K562 (cell line): ENCODE measurements around the gene ZDHHC18. TPM values are rescaled to one million over a fixed set of nuclear protein-coding genes. Genes with fewer than 3 reads are reported as not detected.

Experiments used
- ATAC-seq: fragments of 200-7000 bp; cut with Tn5 transposase; 3 replicates; pipeline ENCODE4 v1.9.1; 2020; ENCODE audit warnings: moderate library complexity
- BruUV-seq: library from RNA; stranded (reverse); fragments of 400-500 nt; replicated peaks from 2 replicates; lab custom pipeline; 2021; lab: Mats Ljungman, UMichigan
- CTCF ChIA-PET: fragments of 300-600 bp; formaldehyde crosslinking; extraction: SDS; loops from one replicate; lab custom pipeline; 2021; ENCODE audit warnings: low intra/inter-chr PET ratio; lab: Yijun Ruan, JAX
- POLR2A ChIA-PET: fragments of 300-600, 350-650 bp; sonication (Branson Sonifier 250); formaldehyde crosslinking; extraction: SDS; loops from one replicate; lab custom pipeline; 2021; ENCODE audit warnings: antibody characterized with exemption, inconsistent platforms; lab: Yijun Ruan, JAX
- DNase-seq, 4 experiments: peaks; one replicate each; pipeline versions ENCODE4 v3.0.0 to v3.0.0-alpha.2; 2011 to 2018; ENCODE audit warnings: low spot score in 3 of 4, mixed read lengths in 3 of 4; ENCODE audit errors: extremely low read depth in 1 of 4
- FAIRE-seq: peaks from 2 replicates; lab custom pipeline; 2011; peaks lifted over from hg19 to GRCh38; lab: Jason Lieb, UNC
- H2AFZ ChIP-seq: 2 replicates; pipeline ENCODE4 v1.6.0; 2011; ENCODE audit warnings: low read depth, low read length, control low read depth, inconsistent platforms
- H3K27ac ChIP-seq: fragments of 200-600 bp; 3 replicates; pipeline ENCODE4 v1.8.0; 2011; ENCODE audit warnings: low read depth, mild to moderate bottlenecking, control low read depth, inconsistent platforms, low read length, moderate library complexity, mixed read lengths; ENCODE audit errors: extremely low read depth
- H3K27me3 ChIP-seq, 2 experiments: fragments of 300-600 bp in 1 of 2; 2 replicates in 1 of 2; 3 replicates in 1 of 2; pipeline versions ENCODE4 v1.6.0 to v1.8.0; 2011; ENCODE audit warnings: inconsistent platforms in 2 of 2, low read length in 2 of 2, mild to moderate bottlenecking in 1 of 2, mixed read lengths in 1 of 2, moderate library complexity in 1 of 2; ENCODE audit not compliant: control insufficient read depth in 2 of 2, insufficient read depth in 2 of 2
- H3K36me3 ChIP-seq: fragments of 300-600 bp; 3 replicates; pipeline ENCODE4 v1.8.0; 2011; ENCODE audit warnings: mild to moderate bottlenecking, low read length, inconsistent platforms; ENCODE audit not compliant: control insufficient read depth, insufficient read depth
- H3K4me1 ChIP-seq, 2 experiments: fragments of 200-600 bp in 1 of 2; replicated peaks in 1 of 2; 2 replicates in 1 of 2; 3 replicates in 1 of 2; pipeline versions ENCODE4 v1.5.1 to v1.8.0; 2011; ENCODE audit warnings: inconsistent platforms in 2 of 2, low read length in 2 of 2, mild to moderate bottlenecking in 1 of 2, mixed read lengths in 1 of 2, moderate library complexity in 1 of 2; ENCODE audit not compliant: control insufficient read depth in 2 of 2, insufficient read depth in 2 of 2
- H3K4me2 ChIP-seq: 2 replicates; pipeline ENCODE4 v1.6.1; 2011; ENCODE audit warnings: low read length, control low read depth, inconsistent platforms, mixed read lengths; ENCODE audit not compliant: insufficient read depth
- H3K4me3 ChIP-seq: fragments of 200-600 bp; sonication (generic), shearing (Covaris generic); 2 replicates; pipeline ENCODE4 v1.5.1; 2016; ENCODE audit warnings: control low read depth, inconsistent platforms
- H3K79me2 ChIP-seq: fragments of 200-600 bp; 3 replicates; pipeline ENCODE4 v1.8.0; 2011; ENCODE audit warnings: low read length, inconsistent platforms; ENCODE audit not compliant: control insufficient read depth, insufficient read depth
- H3K9ac ChIP-seq, 2 experiments: 2 replicates each; pipeline versions ENCODE4 v1.6.0 to v1.6.1; 2011; ENCODE audit warnings: low read depth in 2 of 2, low read length in 2 of 2, control low read depth in 1 of 2, inconsistent platforms in 1 of 2, mild to moderate bottlenecking in 1 of 2, mixed read lengths in 1 of 2; ENCODE audit not compliant: insufficient read depth in 1 of 2
- H3K9me1 ChIP-seq: one replicate; pipeline ENCODE4 v1.6.0; 2011; ENCODE audit warnings: inconsistent platforms, mild to moderate bottlenecking, low read length, moderate library complexity; ENCODE audit not compliant: control insufficient read depth, insufficient read depth
- H3K9me3 ChIP-seq: replicated peaks from 2 replicates; pipeline ENCODE4 v1.5.1; 2011; ENCODE audit warnings: low read depth, low read length, inconsistent platforms; ENCODE audit not compliant: control insufficient read depth, insufficient read depth
- H4K20me1 ChIP-seq: replicated peaks from 2 replicates; pipeline ENCODE4 v1.6.1; 2011; ENCODE audit warnings: low read length, inconsistent platforms, mixed read lengths; ENCODE audit not compliant: control insufficient read depth, insufficient read depth
- CBFA2T3 ChIP-seq: fragments of 450-650 bp; IDR thresholded peaks from 2 replicates; pipeline ENCODE4 v1.6.1; 2017
- CBX8 ChIP-seq: fragments of 200-600 bp; sonication (generic); IDR thresholded peaks from 2 replicates; pipeline ENCODE4 v1.6.1; 2012; ENCODE audit warnings: borderline replicate concordance, mixed run types, low read depth, mild to moderate bottlenecking, moderate library complexity, mixed read lengths, low read length, control low read depth, inconsistent platforms; ENCODE audit not compliant: poor library complexity, severe bottlenecking; ENCODE audit errors: extremely low read depth
- FOXJ2 ChIP-seq: fragments of 200-800 bp; sonication (Bioruptor generic); IDR thresholded peaks from 2 replicates; pipeline ENCODE4 v1.6.1; 2016; ENCODE audit warnings: missing genetic modification characterization, missing compliant biosample characterization
- HDAC3 ChIP-seq: fragments of 450-650 bp; IDR thresholded peaks from 2 replicates; pipeline ENCODE4 v1.6.1; 2018; ENCODE audit warnings: borderline replicate concordance, mild to moderate bottlenecking, moderate library complexity; ENCODE audit not compliant: partially characterized antibody
- HDAC8 ChIP-seq: fragments of 450-650 bp; IDR thresholded peaks from 2 replicates; pipeline ENCODE4 v1.6.1; 2016; ENCODE audit warnings: mild to moderate bottlenecking, missing genetic modification characterization, moderate library complexity, missing compliant biosample characterization
- PRDM10 ChIP-seq: fragments of 450-650 bp; IDR thresholded peaks from 2 replicates; pipeline ENCODE4 v1.6.1; 2018; ENCODE audit not compliant: partially characterized antibody
- RBBP5 ChIP-seq: fragments of 200-600 bp; sonication (generic); IDR thresholded peaks from 2 replicates; pipeline ENCODE4 v1.6.1; 2012; ENCODE audit warnings: borderline replicate concordance, mild to moderate bottlenecking, low read length, control low read depth, inconsistent platforms; ENCODE audit not compliant: insufficient read depth, poor library complexity, severe bottlenecking
- STAG1 ChIP-seq: sonication (generic); formaldehyde crosslinking; IDR thresholded peaks from 2 replicates; pipeline ENCODE4 v1.5.0; 2020; ENCODE audit warnings: missing genetic modification reagents, borderline replicate concordance
- TEAD4 ChIP-seq, 2 experiments: sonication (generic) in 1 of 2; formaldehyde crosslinking in 1 of 2; IDR thresholded peaks; 2 replicates each; pipeline versions ENCODE4 v1.6.1 to v1.8.0; 2012 to 2022; ENCODE audit warnings: borderline replicate concordance in 1 of 2, inconsistent platforms in 1 of 2, low read length in 1 of 2, mild to moderate bottlenecking in 1 of 2, missing genetic modification reagents in 1 of 2
- ZBTB2 ChIP-seq: fragments of 450-650 bp; IDR thresholded peaks from 2 replicates; pipeline ENCODE4 v1.6.1; 2016; ENCODE audit warnings: antibody characterized with exemption
- ZFPM2 ChIP-seq: fragments of 250-450 bp; sonication (Bioruptor Pico); IDR thresholded peaks from 2 replicates; pipeline ENCODE4 v1.5.1; 2022; ENCODE audit warnings: mild to moderate bottlenecking
- ZNF274 ChIP-seq: IDR thresholded peaks from 2 replicates; pipeline ENCODE4 v1.6.1; 2011; ENCODE audit warnings: low read depth, mild to moderate bottlenecking, low read length, moderate library complexity, borderline replicate concordance
- ZNF41 ChIP-seq: fragments of 250-450 bp; sonication (Bioruptor Pico); conservative IDR thresholded peaks from 2 replicates; pipeline ENCODE4 v1.4.0; 2020; ENCODE audit warnings: mild to moderate bottlenecking
- WGBS: fragments of 100-300 bp; shearing (Covaris generic); methylation state at CpG from one replicate; pipeline ENCODE4 v1.1.6; 2016; ENCODE audit warnings: low coverage, mixed read lengths; ENCODE audit not compliant: insufficient coverage; ENCODE audit errors: missing lambda C conversion rate; 5-methylcytosine and 5-hydroxymethylcytosine counted together
- in situ Hi-C: fragments of 300-500 bp; cut with MboI; formaldehyde crosslinking; loops from 4 replicates; pipeline ENCODE4 v1.15.0; 2018; ENCODE audit warnings: inconsistent platforms, mixed read lengths
- intact Hi-C: fragments of 100-400 bp; cut with micrococcal nuclease; formaldehyde crosslinking; loops from 2 replicates; pipeline ENCODE4 v1.14.2; 2022
- polyA plus RNA-seq, 8 experiments: library from polyadenylated mRNA; depleted of rRNA in 4 of 8; stranded (reverse) in 5 of 8; unstranded in 3 of 8; fragments of >200 nt; fragmentation: Nextera tagmentation in 2 of 8; fragmentation: Illumina TruSeq in 1 of 8; extraction: Ambion mirVana in 2 of 8; extraction: Trizol in 1 of 8; gene quantifications; 2 replicates each; pipeline versions ENCODE4 v1.2.1 to v1.2.3, GENCODE V29; 2011 to 2014; ENCODE audit warnings: inconsistent platforms in 1 of 8, missing spikeins in 1 of 8
- total RNA-seq, 7 experiments: library from RNA; depleted of rRNA in 6 of 7; stranded (reverse); fragments of >200 nt in 6 of 7; fragmentation: Illumina TruSeq in 2 of 7; extraction: Trizol in 2 of 7; gene quantifications; 2 replicates each; pipeline versions ENCODE4 v1.2.1 to v1.2.3, GENCODE V29; 2011 to 2021; ENCODE audit warnings: low replicate concordance in 1 of 7

The ZDHHC18 gene
- total and polyA plus RNA-seq, 9 of the 15 experiments (the other 6 are each of a cell fraction or from before 2014, with no cell fraction given), result 0.42 to 35.6 (median 15.8) TPM

GRCh38 chr1:26862781-26863684 is 36.5 kb downstream of the ZDHHC18 start, which contains the start of gene SFN:
SFN (plus strand) TSS chr1:26863149; CDS start chr1:26863213, 64 bp downstream.
- Histone ChIP-seq H3K27me3 (no peaks in the 10 kb centered on the region), H3K9ac (peak within 1 kb of the TSS in 1 of 2 experiments; percentile 98; a peak in 2 of 4 replicates), H3K4me2 (peak within 1 kb of the TSS; percentile 98), H3K4me1 (peaks cover 21 to 36% of the 10 kb centered on the region in 2 experiments), H3K9me3 (no peaks in the 10 kb centered on the region), H3K9me1 (no peaks in the 10 kb centered on the region), H2AFZ (peak within 1 kb of the TSS; percentile 50), H3K36me3 (no peaks in the 10 kb centered on the region), H3K27ac (peak within 1 kb of the TSS; percentile 9; the same call in 1 of the 3 replicates), H3K4me3 (no peak within 1 kb of the TSS), H3K79me2 (no peaks in the 10 kb centered on the region), H4K20me1 (no peaks in the 10 kb centered on the region)
- POLR2A ChIA-PET, result interaction anchor here (0.5 to 0.9 kb wide), 8 partner anchors 8 to 392 kb away, joined by 3 to 4 read pairs (median 4); partner anchors contain the start of gene GPN2
- ATAC-seq, result peak; percentile 67
- no TSS peak for BruUV-seq
- intact Hi-C loops, result loop anchor here (10.0 kb wide), 1 partner anchor 168 kb away; the partner anchor contains the start of gene ARID1A
- WGBS, result 64% methylated on average over 36 of the region's 37 CpGs
- peak; percentile 67 for FAIRE-seq
- in situ Hi-C loops, result no loop called here
- peak; percentile 86 to 96 (median 92) for DNase-seq
- CTCF ChIA-PET, result interaction anchor here (1.7 kb wide), 1 partner anchor 15 kb away, joined by 7 read pairs; no protein-coding TSS in a partner anchor
- TF ChIP-seq HDAC3 (no peak), PRDM10 (no peak), CBX8 (no peak), ZFPM2 (no peak), CBFA2T3 (peak; percentile 49; the same call in 1 of the 2 replicates), STAG1 (no peak; the same call in 1 of the 2 replicates), ZBTB2 (peak; percentile 42; the same call in 1 of the 2 replicates), HDAC8 (tag) (no peak), ZNF274 (no peak), ZNF41 (CRISPR knock-in tag) (no peak), TEAD4 (IDR thresholded peaks at IDR 0.05; ENCODE audit: low read length) (0 out of 2 replicates have a peak, but pooled peaks have one; percentile 24), TEAD4 (CRISPR knock-in tag; IDR thresholded peaks at IDR 0.05; ENCODE audit: borderline replicate concordance) (no peak), FOXJ2 (tag) (no peak), RBBP5 (no peak)
